ENCODE results near the gene C9orf85.
"Not testable (repeated sequence)": the region's sequence is repeated elsewhere in the genome, so short reads cannot be mapped to it uniquely, and the experiment has no call there.

Gene C9orf85

DNA sequence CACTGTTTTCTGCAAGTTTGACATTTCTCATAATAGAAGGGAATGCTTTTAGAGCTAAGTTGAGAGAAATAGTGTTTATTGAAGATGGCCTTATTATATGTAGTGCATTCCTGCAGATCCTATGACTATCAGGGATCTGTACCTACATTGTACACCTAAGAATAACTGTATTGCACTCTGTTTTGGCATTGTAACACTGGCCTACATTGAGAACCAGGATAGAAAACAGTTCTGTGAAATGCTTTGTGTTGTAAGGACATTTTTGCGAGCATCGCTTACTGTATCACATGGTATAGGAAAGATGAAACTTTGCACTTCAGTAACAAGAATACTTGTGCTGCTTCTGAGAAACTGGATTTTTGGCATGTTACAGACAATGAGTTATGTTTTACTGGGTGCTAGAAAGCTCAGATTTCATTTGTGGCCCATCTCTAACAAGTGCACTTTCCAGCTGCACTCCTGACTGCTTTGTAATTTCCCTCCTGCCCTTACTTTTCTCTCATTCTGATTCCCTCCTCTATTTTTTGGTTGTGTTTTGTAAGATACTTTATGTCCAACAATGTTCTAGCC lies 30.6 kb downstream of the C9orf85 start:
- DNase-seq (ENCODE audit: low read depth in 2 of 2): no peak

GRCh38 chr9:71944754-71945375 lies 33.4 kb downstream of the C9orf85 start:
- no peak for DNase-seq (ENCODE audit: low read depth in 2 of 2)

DNA sequence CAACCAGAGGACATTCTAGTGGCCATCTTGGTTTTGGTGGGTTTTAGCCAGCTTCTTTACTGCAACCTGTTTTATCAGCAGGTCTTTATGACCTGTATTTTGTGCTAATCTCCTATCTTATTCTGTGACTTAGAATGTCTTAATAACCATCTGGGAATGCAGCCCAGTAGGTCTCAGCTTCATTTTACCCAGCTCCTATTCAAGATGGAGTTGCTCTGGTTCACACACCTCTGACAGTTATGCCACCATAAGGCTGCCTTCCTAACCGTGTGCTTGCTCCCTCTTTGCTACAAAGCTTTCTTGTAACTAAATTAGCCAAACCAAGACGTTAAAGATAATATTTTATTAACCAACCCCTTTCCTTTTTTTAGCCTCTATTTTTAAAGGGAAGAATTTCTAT lies 43.2 kb downstream of the C9orf85 start:
- DNase-seq (ENCODE audit: low read depth in 2 of 2): not testable (repeated sequence)

GRCh38 chr9:71955300-71955915 lies 44.0 kb downstream of the C9orf85 start:
- no peak for DNase-seq (ENCODE audit: low read depth in 2 of 2)

DNA sequence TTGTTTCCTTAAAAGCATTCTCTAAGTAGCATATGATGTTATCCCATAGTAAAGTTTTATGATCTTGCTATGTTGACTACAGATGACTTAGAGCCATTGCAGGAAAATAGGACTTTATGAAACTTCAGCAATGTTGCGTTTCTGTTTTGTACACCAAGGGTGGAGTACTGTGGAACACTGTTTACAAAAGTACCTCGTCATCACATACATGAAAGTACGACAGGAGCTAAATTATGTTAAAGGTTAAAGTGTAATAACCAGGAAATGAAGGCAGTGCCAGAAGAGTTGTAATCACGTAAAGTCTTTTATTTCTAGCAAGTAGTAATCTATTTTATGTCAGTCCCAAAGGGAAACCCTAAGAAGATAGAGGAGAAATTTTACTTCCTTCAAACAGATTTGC lies 50.9 kb downstream of the C9orf85 start:
- DNase-seq (ENCODE audit: low read depth in 2 of 2): no peak

- DNase-seq (ENCODE audit: low read depth in 2 of 2): not testable (repeated sequence)
Measured at GRCh38 chr9:71963471-71963996, 52.1 kb downstream of the C9orf85 start.

GRCh38 chr9:71965403-71965802 lies 54.0 kb downstream of the C9orf85 start:
- DNase-seq (ENCODE audit: low read depth in 2 of 2): no peak

DNA sequence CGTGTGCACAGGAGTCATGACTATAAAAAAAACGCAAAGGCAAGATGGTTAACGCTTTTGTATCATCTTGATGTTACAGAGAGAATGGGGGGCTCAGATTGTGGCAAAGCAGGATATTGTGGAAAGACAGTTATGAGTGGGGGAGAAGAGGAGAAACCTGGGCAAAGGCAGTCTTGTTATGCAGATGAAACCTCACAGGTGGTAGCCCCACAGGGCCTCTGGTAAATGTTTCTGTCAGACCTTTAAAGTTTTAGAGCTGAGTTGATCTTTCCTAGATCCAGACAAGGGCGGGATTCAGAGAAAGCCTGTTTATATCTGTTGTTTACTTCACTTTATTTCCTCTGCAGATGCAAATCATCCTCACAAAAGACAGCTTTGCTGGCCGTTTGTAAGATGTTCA lies 55.2 kb downstream of the C9orf85 start:
- DNase-seq (ENCODE audit: low read depth in 2 of 2): no peak

- DNase-seq (ENCODE audit: low read depth in 2 of 2): no peak
Measured at GRCh38 chr9:71968541-71969090, 57.2 kb downstream of the C9orf85 start.

DNA sequence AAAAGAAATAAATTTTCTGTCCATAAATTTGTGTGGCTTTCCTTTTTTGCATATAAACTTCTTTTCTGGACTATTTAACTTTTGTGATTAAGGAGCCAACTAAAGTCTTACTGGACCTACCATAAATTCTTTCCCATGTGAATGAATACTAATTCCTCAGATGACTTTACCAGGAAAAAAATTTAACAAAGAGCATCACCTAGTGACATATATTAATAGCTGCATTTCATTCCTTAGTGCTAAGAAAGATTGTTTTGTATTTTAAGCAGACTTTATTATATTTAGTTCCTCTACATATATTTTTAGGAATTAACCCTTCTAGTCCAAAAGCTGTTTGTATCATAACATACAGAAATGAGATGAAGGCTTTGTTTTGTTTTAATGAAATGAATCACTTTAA lies 64.4 kb downstream of the C9orf85 start:
- no peak for DNase-seq (ENCODE audit: low read depth in 2 of 2)

DNA sequence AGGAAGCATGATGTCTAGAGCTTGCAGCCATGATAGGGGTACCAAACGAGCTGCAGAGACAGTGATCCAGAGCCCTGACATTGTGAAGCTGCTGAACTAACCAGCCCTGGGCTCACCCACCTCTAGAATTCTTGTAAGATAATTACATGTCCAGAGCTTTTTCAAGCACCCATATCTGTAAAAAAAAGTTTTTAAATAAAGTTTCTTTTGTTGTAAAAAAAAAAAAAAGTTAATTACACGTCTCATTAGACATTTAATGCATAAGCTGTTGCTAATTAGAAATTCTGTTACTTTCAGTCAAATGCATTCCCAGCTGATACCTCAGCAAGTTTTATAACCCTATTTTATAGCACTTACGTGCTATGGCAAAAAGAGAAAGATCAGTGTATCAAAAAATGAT lies 65.6 kb downstream of the C9orf85 start:
- DNase-seq (ENCODE audit: low read depth in 2 of 2): no peak

DNA sequence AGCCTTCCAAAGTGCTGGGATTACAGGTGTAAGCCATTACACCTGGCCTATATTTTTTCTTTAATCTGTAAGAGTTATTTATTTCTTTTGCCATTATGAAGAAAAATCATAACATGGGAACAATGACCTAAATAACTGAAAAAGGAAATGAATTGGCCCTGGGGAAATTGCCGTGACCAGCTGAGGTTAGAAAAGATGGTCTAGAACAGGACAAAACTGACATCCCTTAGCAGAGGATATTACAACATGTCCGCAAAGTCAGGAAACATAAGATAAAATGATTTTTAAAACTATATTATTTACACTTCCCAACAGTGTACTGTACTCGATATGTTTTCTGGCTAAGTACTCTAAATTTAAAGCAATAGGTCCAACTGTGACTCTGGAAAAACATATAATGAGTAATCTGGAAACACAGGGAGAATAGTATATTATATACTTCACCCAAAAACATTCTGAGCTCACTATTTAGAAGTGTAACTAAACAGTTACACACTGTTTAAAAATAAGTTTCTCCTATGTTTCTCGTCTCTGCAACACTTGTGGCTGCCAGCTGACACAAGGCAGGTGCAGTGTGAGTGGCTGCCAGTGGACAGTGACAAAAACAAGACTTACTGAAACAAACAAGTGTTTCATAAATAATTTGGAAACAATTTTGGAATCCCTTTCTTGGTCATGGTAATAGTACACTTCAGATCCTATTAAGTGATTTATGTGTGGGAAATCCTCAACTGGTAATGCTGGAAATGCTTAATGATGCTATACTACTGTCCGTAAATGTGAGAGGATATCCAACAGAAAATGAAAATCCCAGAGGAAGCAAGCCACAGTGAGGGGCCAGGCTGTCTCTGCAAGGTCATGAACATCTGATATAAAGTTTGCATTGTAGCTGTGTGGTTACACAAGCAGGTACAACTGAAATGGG lies 69.1 kb downstream of the C9orf85 start:
- DNase-seq (ENCODE audit: low read depth in 2 of 2): no peak

- DNase-seq (ENCODE audit: low read depth in 2 of 2): no peak
Measured at GRCh38 chr9:71981944-71982343, 70.5 kb downstream of the C9orf85 start.

- no peak for DNase-seq (ENCODE audit: low read depth in 2 of 2)
Measured at GRCh38 chr9:71984403-71984802, 73.0 kb downstream of the C9orf85 start.

DNA sequence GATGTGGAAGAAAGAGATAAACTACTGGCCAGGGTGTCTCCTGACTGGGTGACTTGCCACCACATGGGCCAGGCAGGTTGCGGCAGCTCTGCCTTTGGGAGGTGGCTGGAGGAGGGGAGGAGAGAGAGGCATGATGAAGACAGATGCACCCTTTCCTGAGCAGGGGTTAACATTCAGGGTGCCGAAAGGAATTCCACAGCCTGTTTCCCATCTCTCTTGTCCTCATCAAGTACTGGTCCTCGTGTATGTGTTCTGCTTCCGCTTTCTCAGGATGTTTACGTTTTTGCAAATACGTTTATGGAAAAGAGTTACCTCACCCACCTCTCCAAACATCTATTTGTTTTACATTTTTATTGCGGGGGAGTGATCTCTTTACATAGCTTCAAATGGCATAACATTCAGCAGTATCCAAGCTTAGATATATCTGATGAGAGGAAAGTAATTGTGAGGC lies 73.4 kb downstream of the C9orf85 start:
- DNase-seq (ENCODE audit: low read depth in 2 of 2): no peak

GRCh38 chr9:71985297-71985911 lies 74.0 kb downstream of the C9orf85 start:
- no peak for DNase-seq (ENCODE audit: low read depth in 2 of 2)

DNA sequence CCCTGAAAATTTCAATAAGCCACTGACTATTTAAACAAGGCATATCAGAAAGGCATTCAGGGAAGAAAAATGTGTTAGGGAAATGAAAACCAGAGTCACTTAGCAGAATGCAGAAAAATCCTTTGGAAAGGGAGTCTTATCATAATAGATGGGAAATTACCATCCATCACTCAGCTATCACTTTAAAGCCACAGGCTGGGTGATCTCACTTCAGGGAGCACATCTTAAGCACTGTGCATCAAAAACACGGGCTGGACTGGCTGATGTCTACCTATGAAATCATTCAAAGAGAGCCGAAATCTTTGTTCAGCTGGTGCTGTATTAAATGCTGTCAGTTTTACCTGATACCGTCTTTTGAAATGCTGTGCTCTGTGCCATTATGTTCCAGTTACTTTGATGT lies 75.5 kb downstream of the C9orf85 start:
- DNase-seq (ENCODE audit: low read depth in 2 of 2): no peak

DNA sequence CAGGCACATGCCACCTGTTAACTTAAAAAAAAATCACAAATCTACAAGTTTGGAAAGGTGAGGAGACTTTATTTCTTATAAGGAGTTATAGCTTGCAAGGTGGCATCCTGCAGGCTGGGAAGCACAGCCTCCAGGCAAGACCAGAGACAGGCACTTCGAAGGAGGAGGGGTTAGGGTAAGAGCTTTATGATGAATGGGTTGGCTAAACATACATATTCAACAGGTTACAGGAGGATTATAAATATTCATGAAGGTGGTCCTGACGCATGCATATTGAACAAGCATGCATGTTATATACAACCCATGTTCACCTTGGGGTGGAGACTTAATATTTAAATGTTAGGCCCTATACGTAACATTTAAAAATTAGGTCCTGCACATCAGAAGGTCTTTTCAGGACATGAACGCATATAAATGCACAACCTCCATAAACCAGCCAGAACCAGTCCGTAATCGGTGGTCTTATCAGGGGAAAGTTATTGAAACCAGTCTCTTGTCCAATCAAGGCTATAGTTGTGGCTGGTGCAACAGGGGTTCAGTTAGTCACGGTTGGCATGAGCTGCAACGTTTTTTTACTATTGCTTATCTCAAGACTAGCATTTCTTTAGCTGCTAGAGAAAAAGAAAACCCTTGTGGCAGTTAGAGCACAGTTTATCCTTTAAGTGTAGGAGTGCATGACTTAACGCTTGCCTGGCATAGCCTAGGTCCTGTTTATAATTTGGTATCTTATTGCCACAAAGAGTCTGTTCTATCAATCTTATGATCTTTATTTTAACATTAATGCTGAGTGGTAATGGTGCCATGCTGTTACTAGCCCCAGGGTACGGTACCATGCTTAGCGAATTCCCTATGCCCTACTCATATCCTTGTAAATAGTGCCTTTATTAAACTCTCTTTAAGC lies 76.3 kb downstream of the C9orf85 start:
- DNase-seq (ENCODE audit: low read depth in 2 of 2): no peak

DNA sequence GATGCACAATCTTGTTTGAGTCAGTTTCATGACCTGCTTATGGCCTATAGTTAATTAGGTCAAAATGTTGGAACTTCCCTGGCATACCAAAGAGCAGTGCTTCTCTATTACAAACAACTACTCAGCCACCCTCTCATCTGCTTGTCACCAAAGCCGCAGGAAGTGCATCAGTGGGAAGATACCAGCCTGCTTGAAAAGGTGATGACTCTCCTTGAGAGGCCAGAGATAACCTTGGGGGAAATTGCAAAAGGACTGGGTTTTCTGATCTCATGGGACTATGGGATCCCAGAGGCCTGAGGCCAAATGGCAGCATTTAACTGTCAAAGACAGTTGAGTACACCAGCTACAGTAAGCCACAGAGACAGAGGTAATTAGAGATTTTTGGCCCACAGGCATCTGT lies 79.0 kb downstream of the C9orf85 start:
- DNase-seq (ENCODE audit: low read depth in 2 of 2): no peak

DNA sequence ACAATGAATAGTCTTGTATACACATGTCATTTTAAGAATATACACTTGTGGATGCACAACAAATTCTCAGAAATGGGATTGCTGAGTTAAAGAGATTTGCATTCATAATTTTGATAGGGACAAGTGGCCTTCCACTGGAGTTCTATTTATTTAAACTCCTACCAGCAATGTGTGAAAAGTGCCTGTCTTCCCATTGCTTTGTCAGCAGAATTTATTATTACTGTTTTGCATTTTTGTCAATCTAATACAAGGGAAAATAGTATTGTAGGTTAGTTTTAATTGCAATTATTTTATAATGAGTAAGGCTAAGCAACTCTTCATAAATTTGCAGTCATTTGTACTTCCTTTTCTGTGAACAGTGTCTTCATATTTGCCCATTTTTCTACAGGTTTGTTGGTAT lies 94.0 kb downstream of the C9orf85 start:
- DNase-seq (ENCODE audit: low read depth in 2 of 2): no peak

All from activated CD8-positive, alpha-beta memory T cell treated with anti-CD3 and anti-CD28 coated beads for 4 hours (primary cell).